IMR-90 (cell line): ENCODE results near the gene PRPF40A. TPM values are rescaled to one million over a fixed set of nuclear protein-coding genes. Genes with fewer than 3 reads are reported as not detected.

ENCODE experiments used
- ATAC-seq: fragments of 200-7000 bp; cut with Tn5 transposase; 2 replicates; pipeline ENCODE4 v1.9.1; 2020; ENCODE audit warnings: low read depth, mild to moderate bottlenecking, moderate library complexity
- BruUV-seq: library from RNA; stranded (reverse); fragments of 400-500 nt; replicated peaks from 2 replicates; lab custom pipeline; 2021; lab: Mats Ljungman, UMichigan
- CTCF ChIA-PET: fragments of 300-600 bp; formaldehyde crosslinking; extraction: SDS; loops from one replicate; lab custom pipeline; 2021; ENCODE audit warnings: antibody characterized with exemption; lab: Yijun Ruan, JAX
- POLR2A ChIA-PET: fragments of 300-600 bp; sonication (Branson Sonifier 250); formaldehyde crosslinking; loops from one replicate; lab custom pipeline; 2022; ENCODE audit warnings: antibody characterized with exemption; ENCODE audit not compliant: unreplicated experiment; lab: Charles Lee
- DNase-seq: peaks from one replicate; pipeline ENCODE4 v3.0.0; 2013
- H2AFZ ChIP-seq: replicated peaks from 2 replicates; pipeline ENCODE3; 2013; ENCODE audit warnings: low read length, mild to moderate bottlenecking; ENCODE audit not compliant: poor library complexity
- H2AK5ac ChIP-seq: 2 replicates; pipeline ENCODE4 v1.6.1; 2013; ENCODE audit warnings: low read depth, low read length, inconsistent platforms
- H2AK9ac ChIP-seq: replicated peaks from 2 replicates; pipeline ENCODE3; 2013; ENCODE audit warnings: mild to moderate bottlenecking, low read depth, low read length, moderate library complexity; ENCODE audit not compliant: poor library complexity
- H2BK120ac ChIP-seq: 2 replicates; pipeline ENCODE4 v1.6.1; 2013; ENCODE audit warnings: low read depth, low read length, inconsistent platforms
- H2BK15ac ChIP-seq: 3 replicates; pipeline ENCODE4 v1.6.1; 2013; ENCODE audit warnings: low read depth, low read length, inconsistent platforms
- H2BK20ac ChIP-seq: 2 replicates; pipeline ENCODE4 v1.6.1; 2013; ENCODE audit warnings: low read depth, mild to moderate bottlenecking, inconsistent platforms, low read length, moderate library complexity
- H2BK5ac ChIP-seq: 2 replicates; pipeline ENCODE4 v1.6.1; 2013; ENCODE audit warnings: mild to moderate bottlenecking, low read depth, low read length, inconsistent platforms; ENCODE audit not compliant: poor library complexity, severe bottlenecking
- H3K14ac ChIP-seq: replicated peaks from 2 replicates; pipeline ENCODE4 v1.6.1; 2013; ENCODE audit warnings: low read depth, low read length, inconsistent platforms
- H3K18ac ChIP-seq: 2 replicates; pipeline ENCODE4 v1.6.1; 2013; ENCODE audit warnings: low read depth, low read length, control low read depth
- H3K23ac ChIP-seq: 2 replicates; pipeline ENCODE4 v1.6.1; 2013; ENCODE audit warnings: low read depth, low read length, inconsistent platforms
- H3K27ac ChIP-seq: 2 replicates; pipeline ENCODE4 v1.5.1; 2013; ENCODE audit warnings: mild to moderate bottlenecking, control low read depth, low read length; ENCODE audit not compliant: insufficient read depth
- H3K27me3 ChIP-seq: 2 replicates; pipeline ENCODE4 v1.6.1; 2013; ENCODE audit warnings: low read length; ENCODE audit not compliant: control insufficient read depth, insufficient read depth
- H3K36me3 ChIP-seq: 2 replicates; pipeline ENCODE4 v1.6.1; 2013; ENCODE audit warnings: low read length, mixed read lengths; ENCODE audit not compliant: control insufficient read depth, insufficient read depth
- H3K4ac ChIP-seq: 2 replicates; pipeline ENCODE4 v1.6.1; 2013; ENCODE audit warnings: low read depth, low read length, inconsistent platforms
- H3K4me1 ChIP-seq: 2 replicates; pipeline ENCODE4 v1.6.1; 2013; ENCODE audit warnings: low read length, mixed read lengths; ENCODE audit not compliant: control insufficient read depth, insufficient read depth
- H3K4me2 ChIP-seq: 2 replicates; pipeline ENCODE4 v1.6.1; 2013; ENCODE audit warnings: low read depth, mild to moderate bottlenecking, control low read depth, low read length, moderate library complexity
- H3K4me3 ChIP-seq: 2 replicates; pipeline ENCODE4 v1.5.1; 2013; ENCODE audit warnings: low read depth, mild to moderate bottlenecking, control low read depth, low read length, moderate library complexity; ENCODE audit not compliant: insufficient read depth
- H3K56ac ChIP-seq: 2 replicates; pipeline ENCODE4 v1.6.1; 2013; ENCODE audit warnings: low read length, inconsistent platforms; ENCODE audit not compliant: insufficient read depth; ENCODE audit errors: extremely low read depth
- H3K79me1 ChIP-seq, 2 experiments: 2 replicates each; pipeline ENCODE4 v1.6.1; 2013; ENCODE audit warnings: low read length in 2 of 2, inconsistent platforms in 1 of 2, low read depth in 1 of 2
- H3K9ac ChIP-seq: 2 replicates; pipeline ENCODE4 v1.6.1; 2013; ENCODE audit warnings: low read depth, low read length, control low read depth
- H3K9me1 ChIP-seq: 2 replicates; pipeline ENCODE4 v1.6.1; 2013; ENCODE audit warnings: low read length, inconsistent platforms; ENCODE audit not compliant: insufficient read depth
- H3K9me3 ChIP-seq: 2 replicates; pipeline ENCODE4 v1.6.1; 2013; ENCODE audit warnings: low read length; ENCODE audit not compliant: control insufficient read depth, insufficient read depth
- H4K20me1 ChIP-seq: 2 replicates; pipeline ENCODE4 v1.6.1; 2013; ENCODE audit warnings: low read length, inconsistent platforms; ENCODE audit not compliant: insufficient read depth
- H4K5ac ChIP-seq: 2 replicates; pipeline ENCODE4 v1.6.1; 2013; ENCODE audit warnings: mild to moderate bottlenecking, low read depth, low read length, control low read depth
- H4K8ac ChIP-seq, 2 experiments: 2 replicates each; pipeline ENCODE4 v1.6.1; 2013; ENCODE audit warnings: low read depth in 2 of 2, low read length in 2 of 2, control low read depth in 1 of 2, inconsistent platforms in 1 of 2
- H4K91ac ChIP-seq: 2 replicates; pipeline ENCODE4 v1.6.1; 2013; ENCODE audit warnings: low read depth, low read length, inconsistent platforms; ENCODE audit not compliant: insufficient read depth
- BHLHE40 ChIP-seq: fragments of 150-350 bp; IDR thresholded peaks from 2 replicates; pipeline ENCODE4 v1.6.1; 2016; ENCODE audit warnings: mild to moderate bottlenecking, low read depth, low read length
- CEBPB ChIP-seq: IDR thresholded peaks from 2 replicates; pipeline ENCODE4 v1.6.1; 2012; ENCODE audit warnings: low read depth, low read length, improper control_type of control experiment
- CHD1 ChIP-seq: IDR thresholded peaks from 2 replicates; pipeline ENCODE4 v1.6.1; 2012; ENCODE audit warnings: low read depth, low read length, improper control_type of control experiment
- CTCF ChIP-seq: conservative IDR thresholded peaks from 2 replicates; pipeline ENCODE4 v1.5.1; 2012; ENCODE audit warnings: mild to moderate bottlenecking, low read depth, low read length, improper control_type of control experiment
- ELK1 ChIP-seq: fragments of 150-350 bp; IDR thresholded peaks from 2 replicates; pipeline ENCODE4 v1.6.1; 2016; ENCODE audit warnings: low read depth, mild to moderate bottlenecking, low read length, moderate library complexity, borderline replicate concordance
- FOS ChIP-seq: fragments of 150-350 bp; IDR thresholded peaks from 2 replicates; pipeline ENCODE4 v1.6.1; 2016; ENCODE audit warnings: low read depth, low read length
- MAFK ChIP-seq: IDR thresholded peaks from 2 replicates; pipeline ENCODE4 v1.6.1; 2012; ENCODE audit warnings: low read depth, low read length, improper control_type of control experiment
- MAZ ChIP-seq: IDR thresholded peaks from 2 replicates; pipeline ENCODE4 v1.6.1; 2012; ENCODE audit warnings: low read depth, mild to moderate bottlenecking, low read length, improper control_type of control experiment, moderate library complexity, borderline replicate concordance
- MXI1 ChIP-seq: IDR thresholded peaks from 2 replicates; pipeline ENCODE4 v1.6.1; 2012; ENCODE audit warnings: low read depth, mild to moderate bottlenecking, low read length, moderate library complexity, borderline replicate concordance
- NFE2L2 ChIP-seq: fragments of 150-350 bp; IDR thresholded peaks from 2 replicates; pipeline ENCODE4 v1.6.1; 2016; ENCODE audit warnings: low read depth, mild to moderate bottlenecking, low read length
- RAD21 ChIP-seq: IDR thresholded peaks from 2 replicates; pipeline ENCODE4 v1.6.1; 2012; ENCODE audit warnings: low read length, improper control_type of control experiment
- RCOR1 ChIP-seq: IDR thresholded peaks from 2 replicates; pipeline ENCODE4 v1.6.1; 2012; ENCODE audit warnings: mild to moderate bottlenecking, low read length, improper control_type of control experiment; ENCODE audit not compliant: insufficient replicate concordance
- RFX5 ChIP-seq: IDR thresholded peaks from 2 replicates; pipeline ENCODE4 v1.8.0; 2012; ENCODE audit warnings: low read depth, mild to moderate bottlenecking, low read length, moderate library complexity
- WGBS, 2 experiments: methylation state at CpG; one replicate each; pipeline versions ENCODE4 v1.1.5 to v1.1.7; 2013; ENCODE audit warnings: missing lambda C conversion rate in 2 of 2; ENCODE audit not compliant: insufficient read length in 1 of 2; ENCODE audit errors: extremely low coverage in 2 of 2; 5-methylcytosine and 5-hydroxymethylcytosine counted together
- dilution Hi-C: fragments of 300-500 bp; cut with HindIII; formaldehyde crosslinking; loops from one replicate; pipeline ENCODE4 v1.14.3; 2018; ENCODE audit warnings: low sequenced_read_pairs; ENCODE audit not compliant: unreplicated experiment
- in situ Hi-C: fragments of 300-500 bp; cut with MboI; formaldehyde crosslinking; loops from 3 replicates; pipeline ENCODE4 v1.14.3; 2019; ENCODE audit warnings: low sequenced_read_pairs, inconsistent platforms, mixed read lengths
- intact Hi-C: fragments of 100-400 bp; cut with micrococcal nuclease; formaldehyde crosslinking; loops from 2 replicates; pipeline ENCODE4 v1.10.0; 2022
- polyA plus RNA-seq, 3 experiments: library from polyadenylated mRNA; depleted of rRNA; stranded (reverse); fragments of >200 nt; gene quantifications; 2 replicates each; pipeline ENCODE4 v1.2.3, GENCODE V29; 2012; ENCODE audit warnings: low replicate concordance in 1 of 3
- total RNA-seq: library from RNA; depleted of rRNA; stranded (reverse); fragments of >200 nt; gene quantifications from 2 replicates; pipeline ENCODE4 v1.2.3, GENCODE V29; 2012
- TF ChIP-seq, protein P1 (sequence below): fragments of 150-350 bp; IDR thresholded peaks from 2 replicates; pipeline ENCODE4 v1.6.1; 2017; ENCODE audit warnings: mild to moderate bottlenecking, antibody characterized with exemption, low read length, low read depth

PRPF40A gene
- total and polyA plus RNA-seq, 2 of the 4 experiments (the other 2 are of a cell fraction): 49.1 to 150 TPM

DNA sequence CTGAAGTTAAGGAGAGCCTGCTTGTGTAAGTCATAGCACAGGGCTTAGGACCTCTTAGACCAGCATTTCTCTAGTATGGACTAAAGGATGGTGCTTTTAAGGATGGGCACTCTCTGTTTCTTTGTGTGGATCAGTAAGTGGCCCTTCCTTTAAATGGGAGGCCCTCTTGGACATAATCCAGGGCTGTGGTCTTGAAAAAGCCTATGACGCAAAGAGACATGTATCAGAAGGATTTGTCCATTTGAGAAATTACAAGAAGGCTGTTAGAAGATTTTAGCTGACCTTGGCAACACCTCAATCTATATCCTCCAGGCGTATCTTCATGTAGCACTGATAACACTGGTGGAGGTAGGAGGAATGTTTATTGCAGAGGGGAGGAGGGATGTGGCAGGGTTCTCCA lies 79.2 kb downstream of the PRPF40A start:
- Histone ChIP-seq H4K8ac (no peak overlapping the region), H3K36me3 (peaks cover 20% of the 10 kb centered on the region), H2BK20ac (no peak overlapping the region), H3K4me3 (no peak overlapping the region), H2AK9ac (no peak overlapping the region), H3K4me2 (no peak overlapping the region), H3K14ac (no peak overlapping the region), H2BK15ac (no peak overlapping the region), H3K23ac (no peak overlapping the region), H3K4me1 (no peaks in the 10 kb centered on the region), H3K18ac (no peak overlapping the region), H4K91ac (no peak overlapping the region), H3K9me3 (no peaks in the 10 kb centered on the region), H2BK5ac (no peak overlapping the region), H4K5ac (no peak overlapping the region), H2AFZ (no peak overlapping the region), H3K79me1 (0 out of 4 replicates have a peak, but pooled peaks cover 0 to 5% of the 10 kb centered on the region in 2 experiments), H2AK5ac (no peak overlapping the region), H3K27me3 (no peaks in the 10 kb centered on the region), H3K4ac (no peak overlapping the region), H3K56ac (no peak overlapping the region), H3K9ac (no peak overlapping the region), H3K9me1 (no peaks in the 10 kb centered on the region), H4K20me1 (no peaks in the 10 kb centered on the region), H3K27ac (no peak overlapping the region), H2BK120ac (no peak overlapping the region)
- ChIA-PET POLR2A (no interaction called here), CTCF (interaction anchor here (2.0 kb wide), 1 partner anchor 283 kb away, joined by 5 read pairs; no protein-coding TSS in a partner anchor)
- intact Hi-C loops (no loop called here), in situ Hi-C loops (loop anchor here (10.0 kb wide), 1 partner anchor 603 kb away; no protein-coding TSS in a partner anchor), dilution Hi-C loops (loop anchor here (25.0 kb wide), 1 partner anchor 451 kb away; the partner anchor contains the start of gene STAM2)
- no CpG with 5 or more reads among the region's 2 CpGs for WGBS, 2 experiments
- no TSS peak for BruUV-seq
- ATAC-seq (no peak), DNase-seq (no peak)
- TF ChIP-seq CTCF (no peak), RCOR1 (no peak), MAFK (no peak), RAD21 (no peak), BHLHE40 (no peak), MXI1 (no peak), MAZ (no peak), NFE2L2 (no peak), FOS (no peak), RFX5 (no peak), CHD1 (no peak), ELK1 (no peak), CEBPB (no peak)
- TF ChIP-seq, protein P1, sequence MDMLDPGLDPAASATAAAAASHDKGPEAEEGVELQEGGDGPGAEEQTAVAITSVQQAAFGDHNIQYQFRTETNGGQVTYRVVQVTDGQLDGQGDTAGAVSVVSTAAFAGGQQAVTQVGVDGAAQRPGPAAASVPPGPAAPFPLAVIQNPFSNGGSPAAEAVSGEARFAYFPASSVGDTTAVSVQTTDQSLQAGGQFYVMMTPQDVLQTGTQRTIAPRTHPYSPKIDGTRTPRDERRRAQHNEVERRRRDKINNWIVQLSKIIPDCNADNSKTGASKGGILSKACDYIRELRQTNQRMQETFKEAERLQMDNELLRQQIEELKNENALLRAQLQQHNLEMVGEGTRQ: no peak
